Right atrium auricular region (tissue), 2 donors: ENCODE data around the gene SPSB4. TPM values are rescaled to one million over a fixed set of nuclear protein-coding genes. Genes with fewer than 3 reads are reported as not detected.

Experiments
- DNase-seq: peaks from one replicate; pipeline ENCODE4 v3.0.0-alpha.2; 2019; ENCODE audit warnings: low spot score
- H3K27ac ChIP-seq, 2 donors: fragments of 200-600 bp; sonication (generic); 1 replicate in 1 of 2; 2 replicates in 1 of 2; pipeline ENCODE4 v1.5.1; 2016 to 2019
- H3K27me3 ChIP-seq, 2 donors: fragments of 200-600 bp; sonication (generic); one replicate each; pipeline versions ENCODE4 v1.5.1 to v1.6.0; 2017 to 2019
- H3K36me3 ChIP-seq: fragments of 200-600 bp; sonication (generic); one replicate; pipeline ENCODE4 v1.5.1; 2016
- H3K4me1 ChIP-seq, 2 donors: fragments of 200-600 bp; sonication (generic); one replicate each; pipeline versions ENCODE4 v1.5.1 to v1.6.0; 2017 to 2019
- H3K4me3 ChIP-seq, 2 donors: fragments of 200-600 bp; sonication (generic); 1 replicate in 1 of 2; 2 replicates in 1 of 2; pipeline ENCODE4 v1.5.1; 2017 to 2019; ENCODE audit warnings: mild to moderate bottlenecking in 1 of 2, moderate library complexity in 1 of 2
- H3K9me3 ChIP-seq, 2 donors: fragments of 200-600 bp; sonication (generic); one replicate each; pipeline ENCODE4 v1.5.1; 2019
- total RNA-seq, 2 donors: library from RNA; depleted of rRNA; stranded (reverse); fragments of >200 nt; gene quantifications; one replicate each; pipeline ENCODE4 v1.1.0, GENCODE V29; 2016
- TF ChIP-seq, protein P1 (sequence below), 2 donors: fragments of 200-600 bp; sonication (generic); IDR thresholded peaks; one replicate each; pipeline ENCODE4 v1.5.1; 2019; ENCODE audit warnings: antibody characterized with exemption in 2 of 2

SPSB4 gene
- total RNA-seq, 2 donors from 2014 or later: 1.8 to 6.9 TPM

DNA sequence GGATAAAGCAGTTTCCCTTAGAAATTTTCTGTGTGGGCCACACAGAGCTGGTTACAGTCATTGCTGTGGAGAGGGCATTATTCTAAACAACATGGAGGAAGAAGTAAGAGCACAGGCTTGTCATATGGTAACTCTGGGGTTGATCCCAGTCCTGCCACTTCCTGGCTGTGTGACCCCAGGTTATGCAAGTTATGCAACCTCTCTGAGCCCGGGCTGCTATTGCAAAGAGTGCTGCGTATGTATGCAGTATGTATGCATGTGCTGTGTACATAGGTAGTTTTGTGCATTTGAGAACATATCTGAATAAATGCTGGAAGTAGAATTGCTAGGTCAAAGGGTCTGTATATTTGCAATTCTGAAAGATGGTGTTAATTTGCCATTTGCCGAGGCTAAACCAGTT is 9.2 kb downstream of the SPSB4 start:
- H3K27ac ChIP-seq: no peak overlapping the region
- no peaks in the 10 kb centered on the region for H3K36me3 ChIP-seq
- H3K4me1 ChIP-seq: peaks cover 0 to 25% of the 10 kb centered on the region in 2 donors
- H3K4me3 ChIP-seq: no peak overlapping the region
- DNase-seq: peak; percentile 49
- no peaks in the 10 kb centered on the region for H3K9me3 ChIP-seq
- TF ChIP-seq, protein P1, sequence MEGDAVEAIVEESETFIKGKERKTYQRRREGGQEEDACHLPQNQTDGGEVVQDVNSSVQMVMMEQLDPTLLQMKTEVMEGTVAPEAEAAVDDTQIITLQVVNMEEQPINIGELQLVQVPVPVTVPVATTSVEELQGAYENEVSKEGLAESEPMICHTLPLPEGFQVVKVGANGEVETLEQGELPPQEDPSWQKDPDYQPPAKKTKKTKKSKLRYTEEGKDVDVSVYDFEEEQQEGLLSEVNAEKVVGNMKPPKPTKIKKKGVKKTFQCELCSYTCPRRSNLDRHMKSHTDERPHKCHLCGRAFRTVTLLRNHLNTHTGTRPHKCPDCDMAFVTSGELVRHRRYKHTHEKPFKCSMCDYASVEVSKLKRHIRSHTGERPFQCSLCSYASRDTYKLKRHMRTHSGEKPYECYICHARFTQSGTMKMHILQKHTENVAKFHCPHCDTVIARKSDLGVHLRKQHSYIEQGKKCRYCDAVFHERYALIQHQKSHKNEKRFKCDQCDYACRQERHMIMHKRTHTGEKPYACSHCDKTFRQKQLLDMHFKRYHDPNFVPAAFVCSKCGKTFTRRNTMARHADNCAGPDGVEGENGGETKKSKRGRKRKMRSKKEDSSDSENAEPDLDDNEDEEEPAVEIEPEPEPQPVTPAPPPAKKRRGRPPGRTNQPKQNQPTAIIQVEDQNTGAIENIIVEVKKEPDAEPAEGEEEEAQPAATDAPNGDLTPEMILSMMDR (IDR thresholded peaks at IDR 0.05): no peak
- H3K27me3 ChIP-seq: no peaks in the 10 kb centered on the region

DNA sequence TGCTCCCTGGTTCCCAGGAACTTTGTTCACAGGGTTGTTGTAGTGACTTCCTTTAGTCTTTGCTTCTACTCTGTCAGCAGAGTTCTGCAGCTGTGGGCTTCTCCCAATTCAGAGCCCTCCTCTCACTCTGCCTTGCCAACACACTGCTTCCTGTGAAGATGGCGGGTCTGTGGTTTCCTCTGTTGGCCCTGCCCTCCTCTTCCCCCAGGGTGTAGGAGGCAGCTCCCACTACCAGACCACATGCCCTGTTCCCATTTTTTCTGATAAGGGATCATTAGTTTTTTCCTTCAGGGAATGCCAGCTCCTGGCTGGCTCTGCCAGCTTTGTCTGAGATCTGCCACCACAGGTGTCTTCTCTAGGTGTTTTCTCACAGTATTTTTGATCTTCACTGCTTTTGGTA is 12.7 kb downstream of the SPSB4 start:
- TF ChIP-seq, protein P1 (IDR thresholded peaks at IDR 0.05): no peak
- DNase-seq: no peak

DNA sequence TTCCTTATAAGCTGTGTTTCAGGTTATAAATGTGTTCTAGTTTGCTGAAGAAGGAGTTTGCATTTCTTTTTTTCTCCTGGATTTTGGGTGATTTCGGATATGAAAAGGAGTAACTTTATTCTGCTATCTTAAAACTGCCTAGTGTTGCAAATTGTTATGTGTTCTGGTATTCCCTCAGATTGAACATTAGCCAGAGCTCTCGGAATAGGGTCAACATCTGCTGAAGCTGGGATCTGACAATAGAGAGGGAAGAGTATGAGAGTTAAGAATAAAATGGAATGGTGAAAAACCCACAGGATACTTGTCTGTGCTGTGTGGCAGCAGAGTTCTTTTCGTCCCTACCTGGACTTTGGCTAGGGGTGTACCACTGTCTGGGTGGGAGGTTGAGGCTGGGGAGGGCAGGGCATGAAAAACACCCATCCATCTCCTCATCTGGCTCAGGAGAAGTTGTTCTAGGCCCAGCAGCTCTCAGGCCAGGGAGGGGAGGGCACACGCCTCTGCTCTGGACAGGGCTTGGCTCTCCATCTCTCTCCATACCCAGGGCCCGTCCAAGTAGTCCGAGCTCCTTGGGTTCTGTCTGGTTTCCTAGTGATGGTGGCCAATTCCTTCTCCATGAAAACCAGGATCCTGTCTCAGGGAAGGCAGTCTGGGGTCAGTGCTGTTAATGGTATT is 13.2 kb downstream of the SPSB4 start:
- Histone ChIP-seq H3K4me1 (peaks cover 0 to 18% of the 10 kb centered on the region in 2 donors), H3K36me3 (no peaks in the 10 kb centered on the region), H3K27ac (peak overlapping the region; percentile 7 to 8), H3K4me3 (no peak overlapping the region), H3K9me3 (no peaks in the 10 kb centered on the region), H3K27me3 (no peaks in the 10 kb centered on the region)
- no peak for DNase-seq
- TF ChIP-seq, protein P1 (IDR thresholded peaks at IDR 0.05): no peak

More for the DNA sequence above, 12.7 kb downstream of the SPSB4 start:
- Histone ChIP-seq H3K27me3 (no peaks in the 10 kb centered on the region), H3K27ac (peak overlapping the region; percentile 8 to 32), H3K4me3 (no peak overlapping the region), H3K9me3 (no peaks in the 10 kb centered on the region), H3K36me3 (no peaks in the 10 kb centered on the region), H3K4me1 (peaks cover 0 to 18% of the 10 kb centered on the region in 2 donors)

DNA sequence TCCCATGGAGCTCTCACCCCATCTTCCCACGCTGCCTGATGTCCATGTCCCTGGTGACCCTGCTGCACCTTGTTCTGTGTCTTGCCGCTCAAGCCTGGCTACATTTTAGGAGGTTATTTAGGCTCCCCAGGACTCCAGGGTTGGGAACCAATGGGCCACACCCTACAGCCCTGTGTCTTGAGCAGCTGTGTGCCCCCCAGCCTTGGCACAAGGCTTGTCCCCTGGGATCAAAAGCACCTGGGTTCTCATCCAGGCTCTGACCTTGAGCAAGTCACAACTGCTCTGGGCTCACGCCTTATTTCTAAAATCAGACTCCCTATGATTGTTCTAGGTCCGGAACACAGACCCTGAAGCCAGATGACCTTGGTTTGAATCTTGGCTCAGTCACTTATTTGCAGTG is 14.1 kb downstream of the SPSB4 start:
- DNase-seq: no peak
- no peaks in the 10 kb centered on the region for H3K36me3 ChIP-seq
- peaks cover 0 to 18% of the 10 kb centered on the region in 2 donors for H3K4me1 ChIP-seq
- H3K27me3 ChIP-seq: no peaks in the 10 kb centered on the region
- H3K27ac ChIP-seq: no peak overlapping the region
- no peak overlapping the region for H3K4me3 ChIP-seq
- no peaks in the 10 kb centered on the region for H3K9me3 ChIP-seq
- TF ChIP-seq, protein P1 (IDR thresholded peaks at IDR 0.05): no peak

DNA sequence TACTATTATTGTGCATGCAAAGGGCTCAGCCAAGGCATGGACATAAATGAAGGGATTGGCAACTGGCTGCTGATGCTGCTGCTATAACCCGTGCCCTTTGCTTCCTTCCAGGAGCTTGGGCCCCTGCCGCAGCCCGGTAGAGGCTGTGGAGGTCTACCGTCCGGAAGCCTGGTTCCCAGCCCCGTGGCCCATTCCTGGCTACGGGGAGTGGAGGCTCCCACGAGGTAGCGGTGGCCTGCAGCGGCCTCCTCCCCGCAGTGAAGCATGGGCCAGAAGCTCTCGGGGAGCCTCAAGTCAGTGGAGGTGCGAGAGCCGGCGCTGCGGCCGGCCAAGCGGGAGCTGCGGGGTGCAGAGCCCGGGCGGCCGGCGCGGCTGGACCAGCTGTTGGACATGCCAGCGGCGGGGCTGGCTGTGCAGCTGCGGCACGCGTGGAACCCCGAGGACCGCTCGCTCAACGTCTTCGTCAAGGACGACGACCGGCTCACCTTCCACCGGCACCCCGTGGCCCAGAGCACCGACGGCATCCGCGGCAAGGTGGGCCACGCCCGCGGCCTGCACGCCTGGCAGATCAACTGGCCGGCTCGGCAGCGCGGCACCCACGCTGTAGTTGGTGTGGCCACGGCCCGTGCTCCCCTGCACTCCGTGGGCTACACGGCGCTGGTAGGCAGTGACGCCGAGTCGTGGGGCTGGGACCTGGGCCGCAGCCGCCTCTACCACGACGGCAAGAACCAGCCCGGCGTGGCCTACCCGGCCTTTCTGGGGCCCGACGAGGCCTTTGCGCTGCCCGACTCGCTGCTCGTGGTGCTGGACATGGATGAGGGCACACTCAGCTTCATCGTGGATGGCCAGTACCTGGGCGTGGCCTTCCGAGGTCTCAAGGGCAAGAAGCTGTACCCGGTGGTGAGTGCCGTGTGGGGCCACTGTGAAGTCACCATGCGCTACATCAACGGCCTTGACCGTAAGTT is 15.0 kb downstream of the SPSB4 start:
- Histone ChIP-seq H3K27me3 (no peaks in the 10 kb centered on the region), H3K27ac (no peak overlapping the region), H3K9me3 (no peaks in the 10 kb centered on the region), H3K36me3 (no peaks in the 10 kb centered on the region), H3K4me1 (peaks cover 0 to 18% of the 10 kb centered on the region in 2 donors), H3K4me3 (no peak overlapping the region)
- TF ChIP-seq, protein P1 (IDR thresholded peaks at IDR 0.05): no peak
- DNase-seq: no peak
